Uterus (tissue), 2 donors: ENCODE measurements around the gene TBX21.

Source experiments
- CTCF ChIP-seq, 4 experiments: fragments of 200-600 bp in 2 of 4; fragments of 450-650 bp in 2 of 4; sonication (generic) in 2 of 4; IDR thresholded peaks; one replicate each; pipeline ENCODE4 v1.5.1; 2016 to 2019; ENCODE audit warnings: antibody characterized with exemption in 4 of 4, mild to moderate bottlenecking in 2 of 4, moderate library complexity in 1 of 4
- POLR2A ChIP-seq, 2 donors: fragments of 450-650 bp; IDR thresholded peaks; one replicate each; pipeline ENCODE4 v1.6.1; 2016; ENCODE audit warnings: antibody characterized with exemption in 2 of 2, mild to moderate bottlenecking in 1 of 2, moderate library complexity in 1 of 2

- TF ChIP-seq POLR2A (IDR thresholded peaks at IDR 0.05) (no peak), CTCF (IDR thresholded peaks at IDR 0.05) (no peak)
These were observed 8.7 kb downstream of the TBX21 start for GRCh38 chr17:47741793-47742145.
